SK-N-SH (cell line): ENCODE data around the gene MRPL21.

Source experiments
- CTCF ChIP-seq: fragments of 200-600 bp; sonication (generic); IDR thresholded peaks from 2 replicates; pipeline ENCODE4 v1.6.1; 2017; ENCODE audit warnings: antibody characterized with exemption, mild to moderate bottlenecking, moderate library complexity
- EP300 ChIP-seq, 2 experiments: IDR thresholded peaks; 2 replicates each; pipeline versions ENCODE4 v1.4.0 to v1.6.1; 2012; ENCODE audit warnings: borderline replicate concordance in 1 of 2, low read depth in 1 of 2, low read length in 1 of 2
- FOXM1 ChIP-seq: IDR thresholded peaks from 2 replicates; pipeline ENCODE4 v1.4.0; 2012; ENCODE audit warnings: low read depth, mild to moderate bottlenecking
- MAX ChIP-seq: IDR thresholded peaks from 2 replicates; pipeline ENCODE4 v1.4.0; 2012; ENCODE audit warnings: low read depth
- MEF2A ChIP-seq: IDR thresholded peaks from 2 replicates; pipeline ENCODE4 v1.4.0; 2012; ENCODE audit warnings: low read depth, borderline replicate concordance
- MXI1 ChIP-seq: IDR thresholded peaks from 2 replicates; pipeline ENCODE4 v1.6.1; 2012; ENCODE audit warnings: mild to moderate bottlenecking, low read depth, low read length, improper control_type of control experiment
- POLR2AphosphoS5 ChIP-seq: IDR thresholded peaks from 2 replicates; pipeline ENCODE4 v1.6.1; 2012; ENCODE audit warnings: low read depth, low read length
- REST ChIP-seq: IDR thresholded peaks from 2 replicates; pipeline ENCODE4 v1.6.1; 2012; ENCODE audit warnings: mild to moderate bottlenecking, low read depth, low read length, moderate library complexity
- RFX5 ChIP-seq: IDR thresholded peaks from 2 replicates; pipeline ENCODE4 v1.6.1; 2012; ENCODE audit warnings: mild to moderate bottlenecking, improper control_type of control experiment, low read length
- SIN3A ChIP-seq: IDR thresholded peaks from 2 replicates; pipeline ENCODE4 v1.6.1; 2012; ENCODE audit warnings: low read depth, mild to moderate bottlenecking, low read length, moderate library complexity, borderline replicate concordance
- USF2 ChIP-seq: fragments of 150-350 bp; IDR thresholded peaks from 2 replicates; pipeline ENCODE4 v1.6.1; 2017; ENCODE audit warnings: antibody characterized with exemption, low read length, low read depth, borderline replicate concordance
- YY1 ChIP-seq: IDR thresholded peaks from 2 replicates; pipeline ENCODE4 v1.4.0; 2012; ENCODE audit warnings: low read depth, mild to moderate bottlenecking

GRCh38 chr11:68843052-68843561 is 60.5 kb downstream of the MRPL21 start:
- TF ChIP-seq CTCF (no peak), MXI1 (no peak), EP300 (IDR thresholded peaks at IDR 0.05; ENCODE audit: borderline replicate concordance in 1 of 2, low read depth in 1 of 2, low read length in 1 of 2) (no peak), POLR2AphosphoS5 (no peak), REST (no peak), FOXM1 (no peak), USF2 (no peak), RFX5 (no peak), MAX (no peak), YY1 (no peak), SIN3A (no peak), MEF2A (no peak)
